MM.1S (cell line): ENCODE data around the gene KLHDC3.

Experiments
- DNase-seq: peaks from one replicate; pipeline ENCODE4 v3.0.0-alpha.2; 2015
- H2AFZ ChIP-seq: fragments of 300-600 bp; sonication (generic); 2 replicates; pipeline ENCODE4 v1.6.0; 2016; ENCODE audit warnings: antibody characterized with exemption, low read length
- H3F3A ChIP-seq: fragments of 300-600 bp; sonication (generic); 2 replicates; pipeline ENCODE4 v1.6.1; 2016; ENCODE audit warnings: mild to moderate bottlenecking, antibody characterized with exemption, low read length, moderate library complexity, mixed read lengths; ENCODE audit not compliant: insufficient read depth
- H3K27ac ChIP-seq: fragments of 300-600 bp; sonication (generic); 2 replicates; pipeline ENCODE4 v1.5.1; 2016; ENCODE audit warnings: mild to moderate bottlenecking, low read length
- H3K27me3 ChIP-seq: fragments of 300-600 bp; sonication (generic); replicated peaks from 2 replicates; pipeline ENCODE4 v1.6.0; 2016; ENCODE audit warnings: low read length; ENCODE audit not compliant: insufficient read depth
- H3K36me3 ChIP-seq: fragments of 300-600 bp; sonication (generic); replicated peaks from 2 replicates; pipeline ENCODE4 v1.6.1; 2016; ENCODE audit warnings: mild to moderate bottlenecking, low read length, mixed read lengths; ENCODE audit not compliant: insufficient read depth
- H3K4me1 ChIP-seq: fragments of 300-600 bp; sonication (generic); 2 replicates; pipeline ENCODE4 v1.6.1; 2016; ENCODE audit warnings: low read length, mixed read lengths
- H3K4me2 ChIP-seq: fragments of 300-600 bp; sonication (generic); 2 replicates; pipeline ENCODE4 v1.6.0; 2016; ENCODE audit warnings: low read depth, low read length
- H3K4me3 ChIP-seq: fragments of 300-600 bp; sonication (generic); 2 replicates; pipeline ENCODE4 v1.5.1; 2016; ENCODE audit warnings: low read length, mixed read lengths
- H3K79me2 ChIP-seq: fragments of 300-600 bp; sonication (generic); 2 replicates; pipeline ENCODE4 v1.6.1; 2016; ENCODE audit warnings: mixed run types, low read length, mixed read lengths
- H3K9ac ChIP-seq: fragments of 300-600 bp; sonication (generic); 2 replicates; pipeline ENCODE4 v1.6.1; 2016; ENCODE audit warnings: low read length, mixed read lengths
- H3K9me2 ChIP-seq: fragments of 300-600 bp; sonication (generic); replicated peaks from 2 replicates; pipeline ENCODE4 v1.6.1; 2016; ENCODE audit warnings: mild to moderate bottlenecking, low read length, mixed read lengths; ENCODE audit not compliant: insufficient read depth
- H3K9me3 ChIP-seq: fragments of 300-600 bp; sonication (generic); replicated peaks from 2 replicates; pipeline ENCODE4 v1.6.1; 2016; ENCODE audit warnings: mild to moderate bottlenecking, low read length, mixed read lengths; ENCODE audit not compliant: insufficient read depth
- H4K20me1 ChIP-seq: fragments of 300-600 bp; sonication (generic); 2 replicates; pipeline ENCODE4 v1.6.1; 2016; ENCODE audit warnings: mild to moderate bottlenecking, low read length, moderate library complexity, mixed read lengths; ENCODE audit not compliant: insufficient read depth
- EZH2 ChIP-seq: fragments of 300-600 bp; sonication (generic); optimal IDR thresholded peaks from 2 replicates; pipeline ENCODE3; 2017; ENCODE audit warnings: low read depth, mild to moderate bottlenecking, antibody characterized with exemption, low read length, mixed read lengths
- EZH2phosphoT487 ChIP-seq: fragments of 300-600 bp; sonication (generic); IDR thresholded peaks from 2 replicates; pipeline ENCODE4 v1.6.1; 2018; ENCODE audit warnings: antibody characterized with exemption, low read length
- TF ChIP-seq, protein P1 (sequence below): fragments of 300-600 bp; sonication (generic); IDR thresholded peaks from 2 replicates; pipeline ENCODE4 v1.5.1; 2016; ENCODE audit warnings: antibody characterized with exemption, low read length, mixed read lengths

The KLHDC3 gene

GRCh38 chr6:43043310-43043709 is 29.3 kb downstream of the KLHDC3 start:
- H3K9ac ChIP-seq = no peak overlapping the region
- peaks cover 4% of the 10 kb centered on the region; the same call in 1 of the 2 replicates for H3K4me1 ChIP-seq
- H3K36me3 ChIP-seq = no peaks in the 10 kb centered on the region
- H3K4me3 ChIP-seq = no peak overlapping the region
- H3K9me3 ChIP-seq = no peaks in the 10 kb centered on the region
- no peaks in the 10 kb centered on the region for H3K27me3 ChIP-seq
- H2AFZ ChIP-seq = no peak overlapping the region
- DNase-seq = no peak
- H3K27ac ChIP-seq = no peak overlapping the region
- H3K9me2 ChIP-seq = no peaks in the 10 kb centered on the region
- no peak overlapping the region for H3K4me2 ChIP-seq
- no peaks in the 10 kb centered on the region for H4K20me1 ChIP-seq
- TF ChIP-seq EZH2phosphoT487 (no peak), EZH2 (no peak)
- TF ChIP-seq, protein P1, sequence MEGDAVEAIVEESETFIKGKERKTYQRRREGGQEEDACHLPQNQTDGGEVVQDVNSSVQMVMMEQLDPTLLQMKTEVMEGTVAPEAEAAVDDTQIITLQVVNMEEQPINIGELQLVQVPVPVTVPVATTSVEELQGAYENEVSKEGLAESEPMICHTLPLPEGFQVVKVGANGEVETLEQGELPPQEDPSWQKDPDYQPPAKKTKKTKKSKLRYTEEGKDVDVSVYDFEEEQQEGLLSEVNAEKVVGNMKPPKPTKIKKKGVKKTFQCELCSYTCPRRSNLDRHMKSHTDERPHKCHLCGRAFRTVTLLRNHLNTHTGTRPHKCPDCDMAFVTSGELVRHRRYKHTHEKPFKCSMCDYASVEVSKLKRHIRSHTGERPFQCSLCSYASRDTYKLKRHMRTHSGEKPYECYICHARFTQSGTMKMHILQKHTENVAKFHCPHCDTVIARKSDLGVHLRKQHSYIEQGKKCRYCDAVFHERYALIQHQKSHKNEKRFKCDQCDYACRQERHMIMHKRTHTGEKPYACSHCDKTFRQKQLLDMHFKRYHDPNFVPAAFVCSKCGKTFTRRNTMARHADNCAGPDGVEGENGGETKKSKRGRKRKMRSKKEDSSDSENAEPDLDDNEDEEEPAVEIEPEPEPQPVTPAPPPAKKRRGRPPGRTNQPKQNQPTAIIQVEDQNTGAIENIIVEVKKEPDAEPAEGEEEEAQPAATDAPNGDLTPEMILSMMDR = no peak
- no peaks in the 10 kb centered on the region for H3K79me2 ChIP-seq
- no peaks in the 10 kb centered on the region for H3F3A ChIP-seq

DNA sequence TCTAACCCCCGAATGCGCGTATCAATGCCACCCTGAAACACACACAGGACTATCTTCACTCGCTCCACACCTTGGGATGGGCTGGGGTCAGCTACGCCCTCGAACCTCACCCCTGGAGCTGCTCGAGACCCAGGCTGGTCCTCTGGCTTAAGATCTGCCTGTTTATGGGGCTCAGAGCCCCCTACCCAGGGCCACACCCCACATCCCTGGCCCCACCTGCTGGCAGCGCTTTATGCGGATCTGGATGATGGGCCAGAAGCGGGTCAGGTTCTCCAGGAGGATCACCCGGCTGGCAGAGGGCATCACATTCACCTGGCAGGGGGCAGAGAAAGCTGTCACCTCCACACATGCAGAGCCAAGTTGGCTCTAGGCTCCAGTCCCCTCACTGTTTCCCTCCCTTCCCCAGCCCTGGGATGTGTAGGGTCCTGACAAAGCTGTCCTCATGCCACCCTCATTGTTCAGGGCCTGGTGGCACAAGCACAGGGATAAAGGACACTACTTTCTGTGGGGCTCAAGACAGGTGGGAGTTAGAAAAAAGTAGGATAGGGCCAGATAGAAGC is 31.4 kb downstream of the KLHDC3 start:
- Histone ChIP-seq H3K79me2 (no peaks in the 10 kb centered on the region), H3K9ac (no peak overlapping the region), H3K4me2 (no peak overlapping the region), H3K9me3 (no peaks in the 10 kb centered on the region), H4K20me1 (no peaks in the 10 kb centered on the region), H2AFZ (no peak overlapping the region), H3K27ac (no peak overlapping the region), H3K4me3 (no peak overlapping the region), H3K4me1 (no peaks in the 10 kb centered on the region), H3F3A (no peaks in the 10 kb centered on the region), H3K27me3 (no peaks in the 10 kb centered on the region), H3K9me2 (no peaks in the 10 kb centered on the region), H3K36me3 (no peaks in the 10 kb centered on the region)
- TF ChIP-seq EZH2phosphoT487 (no peak), EZH2 (no peak)
- TF ChIP-seq, protein P1 = no peak
- no peak for DNase-seq

DNA sequence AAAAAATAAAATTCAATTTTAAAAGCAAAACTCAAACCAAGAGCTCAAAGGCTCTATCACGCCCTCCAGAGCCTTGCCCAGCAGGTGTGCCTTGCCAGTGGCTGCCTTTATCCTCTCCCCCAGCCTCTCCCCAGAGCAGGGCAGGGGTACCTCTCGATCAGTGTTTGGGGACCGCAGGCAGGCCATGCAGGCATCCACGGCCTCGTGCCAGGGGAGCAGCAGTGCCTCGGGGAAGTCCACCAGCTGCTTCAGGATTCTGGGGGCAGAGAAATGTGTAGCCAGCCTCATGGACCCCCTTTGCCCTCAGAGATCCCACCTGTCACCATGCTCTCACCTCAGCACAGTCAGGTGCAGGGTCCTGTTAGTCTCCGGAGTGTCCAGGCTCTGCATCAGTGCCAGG is 33.9 kb downstream of the KLHDC3 start:
- no peak for TF ChIP-seq EZH2
- TF ChIP-seq, protein P1 = no peak
- no peak for TF ChIP-seq EZH2phosphoT487
- H3K36me3 ChIP-seq = no peaks in the 10 kb centered on the region
- no peak overlapping the region for H3K4me2 ChIP-seq
- no peaks in the 10 kb centered on the region for H4K20me1 ChIP-seq
- H3K27me3 ChIP-seq = no peaks in the 10 kb centered on the region
- no peaks in the 10 kb centered on the region for H3K9me2 ChIP-seq
- H3F3A ChIP-seq = no peaks in the 10 kb centered on the region
- DNase-seq = no peak
- H2AFZ ChIP-seq = no peak overlapping the region
- no peak overlapping the region for H3K4me3 ChIP-seq
- H3K9me3 ChIP-seq = no peaks in the 10 kb centered on the region
- H3K79me2 ChIP-seq = peaks cover 11% of the 10 kb centered on the region
- no peak overlapping the region for H3K27ac ChIP-seq
- no peak overlapping the region for H3K9ac ChIP-seq
- 0 out of 2 replicates have a peak, but pooled peaks cover 7% of the 10 kb centered on the region for H3K4me1 ChIP-seq
